Fibroblast of pulmonary artery (primary cell): ENCODE results near the gene LIMA1.
A peak's percentile ranks its signal among the peaks of the same experiment; 100 is the strongest.

Experiments
- DNase-seq: peaks from one replicate; pipeline ENCODE4 v3.0.0-alpha.2; 2010; ENCODE audit warnings: low read depth
- H3K4me3 ChIP-seq: replicated peaks from 2 replicates; pipeline ENCODE4 v1.5.1; 2011; ENCODE audit warnings: low read depth, mild to moderate bottlenecking, control low read depth, low read length, moderate library complexity
- CTCF ChIP-seq: IDR thresholded peaks from 2 replicates; pipeline ENCODE4 v1.5.1; 2011; ENCODE audit warnings: mild to moderate bottlenecking, control low read depth, low read length, inconsistent platforms; ENCODE audit errors: missing control alignments

Gene LIMA1

GRCh38 chr12:50187084-50187900, 96.0 kb downstream of the LIMA1 start:
- H3K4me3 ChIP-seq = no peak overlapping the region
- peak; percentile 91 for DNase-seq
- TF ChIP-seq CTCF = no peak

DNA sequence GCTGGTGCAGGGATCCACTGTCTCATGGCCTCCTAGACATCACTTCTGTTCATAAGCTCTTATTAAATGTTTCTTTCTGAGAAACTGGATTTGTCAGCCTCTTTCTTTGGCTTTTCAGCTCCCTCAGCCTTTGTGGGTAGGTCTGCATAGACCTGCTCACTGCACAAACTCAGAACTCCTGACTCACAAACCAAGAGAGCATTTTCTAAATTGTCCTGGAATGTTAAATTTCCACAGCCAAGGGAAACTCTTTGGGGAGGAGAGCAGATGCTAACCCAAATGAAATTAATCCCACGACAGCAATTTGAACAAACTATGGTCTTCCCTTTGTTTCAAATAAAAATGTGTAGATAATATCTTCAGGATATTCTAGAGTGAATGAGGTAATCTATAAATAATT, 96.6 kb downstream of the LIMA1 start:
- DNase-seq = no peak
- no peak overlapping the region for H3K4me3 ChIP-seq
- no peak for TF ChIP-seq CTCF

DNA sequence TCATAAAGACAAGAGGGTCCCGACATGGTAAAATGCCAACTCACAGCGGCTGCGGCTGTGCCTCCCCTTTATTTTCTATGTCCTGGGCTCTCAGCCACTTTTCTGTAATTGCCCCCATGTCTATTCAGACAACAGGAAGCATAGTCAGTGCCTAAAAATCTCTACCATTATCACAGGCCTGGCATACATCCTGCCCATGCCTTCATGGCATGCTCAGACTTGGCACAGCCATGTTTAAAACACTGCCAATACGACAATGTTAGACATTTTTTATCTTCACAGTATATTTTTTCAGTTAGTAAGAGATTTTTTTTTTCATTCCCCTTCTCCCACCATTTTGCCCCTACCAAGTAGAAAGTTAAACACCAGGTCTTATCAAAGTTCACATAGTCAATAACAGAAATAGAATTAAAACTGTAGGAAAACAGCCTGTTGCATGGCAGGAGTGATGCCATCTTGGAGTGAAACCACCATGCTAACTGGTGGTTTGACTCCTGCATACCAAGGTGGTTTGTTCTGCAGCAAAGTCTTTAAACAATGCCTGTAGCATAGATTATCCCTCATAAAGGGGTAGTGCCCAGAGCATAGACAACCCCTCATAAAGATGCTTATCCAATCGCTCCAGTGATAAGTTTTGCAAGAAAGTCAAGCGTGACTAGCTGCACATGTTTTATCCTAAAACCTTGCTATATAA, 97.2 kb downstream of the LIMA1 start:
- H3K4me3 ChIP-seq = no peak overlapping the region
- peak; percentile 67 for DNase-seq
- no peak for TF ChIP-seq CTCF

- no peak overlapping the region for H3K4me3 ChIP-seq
- DNase-seq = no peak
- no peak for TF ChIP-seq CTCF
These were observed 97.9 kb downstream of the LIMA1 start for GRCh38 chr12:50185301-50185895.

DNA sequence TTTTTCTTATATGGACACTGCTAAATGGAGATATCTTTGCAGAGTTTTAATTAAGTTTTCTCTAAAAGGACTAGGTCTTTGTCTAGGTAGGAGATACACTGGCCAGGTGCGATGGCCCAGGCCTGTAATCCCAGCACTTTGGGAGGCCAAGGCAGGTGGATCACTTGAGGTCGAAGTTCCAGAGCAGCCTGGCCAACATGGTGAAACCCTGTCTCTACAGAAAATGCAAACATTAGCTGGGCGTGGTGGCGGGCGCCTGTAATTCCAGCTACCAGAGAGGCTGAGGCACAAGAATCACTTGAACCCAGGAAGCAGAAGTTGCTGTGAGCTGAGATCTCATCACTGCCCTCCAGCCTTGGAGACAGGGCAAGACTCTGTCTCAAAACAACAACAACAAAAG, 99.1 kb downstream of the LIMA1 start:
- no peak overlapping the region for H3K4me3 ChIP-seq
- no peak for TF ChIP-seq CTCF

GRCh38 chr12:50182461-50182860, 100.9 kb downstream of the LIMA1 start:
- no peak overlapping the region for H3K4me3 ChIP-seq
- no peak for DNase-seq
- TF ChIP-seq CTCF = no peak

More for the DNA sequence above, 99.1 kb downstream of the LIMA1 start:
- no peak for DNase-seq
